NB4 (cell line): ENCODE measurements around the gene SH3BP1.

ENCODE experiments used
- DNase-seq: peaks from one replicate; pipeline ENCODE4 v3.0.0; 2010; ENCODE audit warnings: low read depth
- H3K4me3 ChIP-seq: one replicate; pipeline ENCODE4 v1.5.1; 2011; ENCODE audit warnings: mild to moderate bottlenecking, low read depth, low read length, moderate library complexity
- MYC ChIP-seq: IDR thresholded peaks from 2 replicates; pipeline ENCODE4 v1.6.1; 2011; ENCODE audit warnings: low read depth, low read length
- POLR2A ChIP-seq: IDR thresholded peaks from 2 replicates; pipeline ENCODE4 v1.6.1; 2011; ENCODE audit warnings: mild to moderate bottlenecking; ENCODE audit not compliant: insufficient read length; ENCODE audit errors: extremely low read depth
- TF ChIP-seq, protein P1 (sequence below): IDR thresholded peaks from one replicate; pipeline ENCODE4 v1.5.1; 2012; ENCODE audit warnings: low read depth, low read length
- TF ChIP-seq, protein P2 (sequence below): IDR thresholded peaks from 2 replicates; pipeline ENCODE4 v1.6.1; 2011; ENCODE audit warnings: low read depth, low read length

SH3BP1 gene

DNA sequence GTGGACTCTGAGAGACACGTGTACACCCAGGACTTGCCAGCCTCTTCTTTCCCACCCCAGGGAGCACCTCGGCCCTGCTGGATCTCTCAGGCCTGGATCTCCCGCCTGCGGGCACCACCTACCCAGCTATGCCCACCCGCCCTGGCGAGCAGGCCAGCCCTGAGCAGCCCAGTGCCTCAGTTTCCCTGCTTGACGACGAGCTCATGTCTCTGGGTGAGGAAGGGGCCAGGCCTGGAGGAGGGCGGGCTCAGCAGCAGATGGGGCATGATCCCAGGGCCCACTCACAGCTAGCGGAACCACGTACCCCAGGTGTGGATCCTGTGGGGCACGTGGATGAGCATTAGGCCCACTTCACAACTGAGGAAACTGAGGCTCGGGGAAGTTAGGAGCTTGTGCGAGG, 13.7 kb upstream of the SH3BP1 start:
- no peak for TF ChIP-seq POLR2A
- TF ChIP-seq, protein P1, sequence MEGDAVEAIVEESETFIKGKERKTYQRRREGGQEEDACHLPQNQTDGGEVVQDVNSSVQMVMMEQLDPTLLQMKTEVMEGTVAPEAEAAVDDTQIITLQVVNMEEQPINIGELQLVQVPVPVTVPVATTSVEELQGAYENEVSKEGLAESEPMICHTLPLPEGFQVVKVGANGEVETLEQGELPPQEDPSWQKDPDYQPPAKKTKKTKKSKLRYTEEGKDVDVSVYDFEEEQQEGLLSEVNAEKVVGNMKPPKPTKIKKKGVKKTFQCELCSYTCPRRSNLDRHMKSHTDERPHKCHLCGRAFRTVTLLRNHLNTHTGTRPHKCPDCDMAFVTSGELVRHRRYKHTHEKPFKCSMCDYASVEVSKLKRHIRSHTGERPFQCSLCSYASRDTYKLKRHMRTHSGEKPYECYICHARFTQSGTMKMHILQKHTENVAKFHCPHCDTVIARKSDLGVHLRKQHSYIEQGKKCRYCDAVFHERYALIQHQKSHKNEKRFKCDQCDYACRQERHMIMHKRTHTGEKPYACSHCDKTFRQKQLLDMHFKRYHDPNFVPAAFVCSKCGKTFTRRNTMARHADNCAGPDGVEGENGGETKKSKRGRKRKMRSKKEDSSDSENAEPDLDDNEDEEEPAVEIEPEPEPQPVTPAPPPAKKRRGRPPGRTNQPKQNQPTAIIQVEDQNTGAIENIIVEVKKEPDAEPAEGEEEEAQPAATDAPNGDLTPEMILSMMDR = no peak
- TF ChIP-seq MYC = no peak
- TF ChIP-seq, protein P2, sequence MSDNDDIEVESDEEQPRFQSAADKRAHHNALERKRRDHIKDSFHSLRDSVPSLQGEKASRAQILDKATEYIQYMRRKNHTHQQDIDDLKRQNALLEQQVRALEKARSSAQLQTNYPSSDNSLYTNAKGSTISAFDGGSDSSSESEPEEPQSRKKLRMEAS = no peak
- no peak for DNase-seq
- no peak overlapping the region for H3K4me3 ChIP-seq

DNA sequence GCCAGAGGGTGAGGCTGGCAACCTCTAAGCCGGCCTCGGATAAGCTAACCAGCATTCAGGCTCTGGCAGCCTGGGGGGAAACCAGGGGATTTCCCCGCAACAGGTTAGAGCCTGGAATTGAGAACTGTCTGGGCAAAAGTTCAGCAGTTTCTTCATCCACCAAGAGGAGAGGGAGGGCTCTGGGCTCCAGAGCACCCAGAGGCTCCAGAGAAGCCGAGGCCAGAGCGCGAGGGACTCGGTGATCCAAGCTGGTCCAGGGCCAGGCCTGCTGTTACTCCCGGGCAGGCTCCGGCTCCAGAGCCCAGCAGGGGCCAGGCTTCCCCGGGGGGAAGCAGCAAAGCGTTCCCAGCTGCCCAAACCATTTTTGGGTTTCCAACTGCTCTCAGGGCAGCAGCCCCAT, 13.3 kb upstream of the SH3BP1 start:
- H3K4me3 ChIP-seq = no peak overlapping the region
- DNase-seq = no peak

DNA sequence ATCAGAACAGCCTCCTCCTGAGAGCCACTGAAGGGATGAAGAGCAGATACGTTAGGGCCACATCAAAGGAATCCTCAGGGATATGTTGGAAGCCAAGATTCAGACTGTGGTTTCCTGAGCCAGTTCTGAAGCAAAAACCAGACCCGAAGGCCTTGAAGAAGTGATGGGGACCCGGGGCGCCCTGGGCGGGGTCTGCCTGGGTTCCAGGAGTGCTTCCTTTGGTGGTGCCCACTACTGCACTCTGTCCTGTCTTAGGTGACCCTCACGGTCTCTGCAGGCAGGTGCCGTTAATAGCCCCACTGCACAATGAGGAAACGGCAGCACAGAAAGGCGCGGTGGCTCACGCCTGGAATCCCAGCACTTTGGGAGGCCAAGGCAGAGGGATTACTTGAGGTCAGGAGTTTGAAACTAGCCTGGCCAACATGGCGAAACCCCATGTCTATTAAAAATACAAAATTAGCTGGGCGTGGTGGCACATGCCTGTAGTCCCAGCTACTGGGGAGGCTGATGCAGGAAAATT, 12.9 kb upstream of the SH3BP1 start:
- no peak for DNase-seq
- H3K4me3 ChIP-seq = no peak overlapping the region
- TF ChIP-seq POLR2A = no peak
- TF ChIP-seq, protein P2 = no peak
- no peak for TF ChIP-seq MYC
- TF ChIP-seq, protein P1 = no peak

More for the DNA sequence above, 13.3 kb upstream of the SH3BP1 start:
- TF ChIP-seq MYC = no peak
- TF ChIP-seq POLR2A = no peak
- TF ChIP-seq, protein P1 = no peak
- TF ChIP-seq, protein P2 = no peak

DNA sequence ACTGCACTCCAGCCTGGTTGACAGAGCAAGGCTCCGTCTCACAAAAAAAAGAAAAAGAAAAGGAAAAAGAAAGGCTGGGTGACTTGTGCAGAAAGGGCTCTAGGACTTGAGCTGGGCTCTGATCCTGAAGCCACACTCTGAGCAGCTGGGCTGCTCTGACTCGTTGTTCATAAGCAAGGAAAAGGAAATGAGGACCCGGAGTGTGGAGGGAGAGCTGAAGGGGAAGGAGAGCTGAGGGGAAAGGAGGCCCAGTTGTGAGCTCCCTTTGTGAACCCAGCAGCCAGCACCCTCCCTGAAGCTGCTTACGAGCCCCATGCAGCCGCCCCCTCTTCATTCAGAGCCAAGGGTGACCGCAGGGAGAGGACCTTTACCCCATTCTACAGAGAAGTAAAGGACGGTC, 12.3 kb upstream of the SH3BP1 start:
- no peak overlapping the region for H3K4me3 ChIP-seq
- TF ChIP-seq MYC (no peak), POLR2A (no peak)
- TF ChIP-seq, protein P2 = no peak
- TF ChIP-seq, protein P1 = no peak
- DNase-seq = peak; percentile 34

DNA sequence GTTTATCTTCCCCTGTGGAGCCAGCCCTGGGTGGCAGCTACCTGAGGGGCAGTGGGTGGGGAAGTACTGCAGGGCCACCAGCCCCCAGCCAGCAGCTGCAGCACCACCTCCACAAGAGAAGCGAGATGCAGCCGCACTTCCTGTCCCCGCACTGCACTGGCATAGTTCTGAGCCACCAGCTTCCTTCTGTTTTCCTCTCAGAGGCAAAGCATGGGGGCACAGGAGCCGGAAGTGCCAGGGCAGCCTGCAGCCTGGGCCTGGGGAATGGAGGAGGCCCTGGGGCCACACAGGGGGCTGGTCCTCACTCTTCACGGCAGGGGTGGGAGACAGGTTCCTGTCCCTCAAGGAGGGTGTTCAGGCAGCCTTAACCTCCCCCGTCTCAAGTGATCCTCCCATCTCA, 11.9 kb upstream of the SH3BP1 start:
- TF ChIP-seq MYC = no peak
- no peak for DNase-seq
- no peak overlapping the region for H3K4me3 ChIP-seq

DNA sequence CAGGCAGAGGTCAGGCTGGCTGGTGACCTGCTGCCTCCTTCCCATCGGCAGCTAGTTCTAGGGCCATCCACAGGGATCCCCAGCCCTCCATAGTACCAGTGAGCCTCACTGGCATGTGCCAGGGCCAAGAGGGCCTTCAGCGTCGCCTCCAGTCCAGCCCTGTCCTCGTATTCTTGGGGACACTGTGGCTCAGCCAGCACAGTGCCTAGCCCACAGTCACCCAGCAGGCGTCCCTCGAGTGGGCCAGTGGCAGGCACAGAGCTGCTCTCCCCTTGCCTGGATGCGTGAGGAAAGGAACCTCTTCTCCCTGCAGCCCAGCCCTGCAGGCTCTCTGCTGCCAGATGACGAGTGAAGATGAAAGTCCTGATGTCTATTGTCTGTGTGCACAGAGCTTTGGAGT, 10.6 kb upstream of the SH3BP1 start:
- no peak overlapping the region for H3K4me3 ChIP-seq
- no peak for DNase-seq
- TF ChIP-seq, protein P1 = no peak
- TF ChIP-seq POLR2A = no peak
- TF ChIP-seq, protein P2 = no peak
- no peak for TF ChIP-seq MYC
